Stomach (tissue), 4 donors: ENCODE results near the gene ZGPAT.

Experiments
- EP300 ChIP-seq: sonication (generic); formaldehyde crosslinking; IDR thresholded peaks from one replicate; pipeline ENCODE4 v1.6.1; 2017; ENCODE audit warnings: antibody characterized with exemption
- POLR2A ChIP-seq, 4 donors: fragments of 450-650 bp; IDR thresholded peaks; one replicate each; pipeline ENCODE4 v1.6.1; 2016; ENCODE audit warnings: antibody characterized with exemption in 4 of 4, control low read depth in 2 of 4, mild to moderate bottlenecking in 1 of 4, moderate library complexity in 1 of 4
- POLR2AphosphoS5 ChIP-seq, 3 donors: sonication (generic); formaldehyde crosslinking; IDR thresholded peaks; one replicate each; pipeline ENCODE4 v1.6.1; 2016; ENCODE audit warnings: antibody characterized with exemption in 3 of 3
- TF ChIP-seq, protein P1 (sequence below), 7 experiments: fragments of 450-650 bp in 4 of 7; fragments of 200-600 bp in 3 of 7; sonication (generic) in 3 of 7; IDR thresholded peaks; one replicate each; pipeline ENCODE4 v1.5.1; 2016 to 2019; ENCODE audit warnings: antibody characterized with exemption in 7 of 7, control low read depth in 2 of 7, mild to moderate bottlenecking in 1 of 7

DNA sequence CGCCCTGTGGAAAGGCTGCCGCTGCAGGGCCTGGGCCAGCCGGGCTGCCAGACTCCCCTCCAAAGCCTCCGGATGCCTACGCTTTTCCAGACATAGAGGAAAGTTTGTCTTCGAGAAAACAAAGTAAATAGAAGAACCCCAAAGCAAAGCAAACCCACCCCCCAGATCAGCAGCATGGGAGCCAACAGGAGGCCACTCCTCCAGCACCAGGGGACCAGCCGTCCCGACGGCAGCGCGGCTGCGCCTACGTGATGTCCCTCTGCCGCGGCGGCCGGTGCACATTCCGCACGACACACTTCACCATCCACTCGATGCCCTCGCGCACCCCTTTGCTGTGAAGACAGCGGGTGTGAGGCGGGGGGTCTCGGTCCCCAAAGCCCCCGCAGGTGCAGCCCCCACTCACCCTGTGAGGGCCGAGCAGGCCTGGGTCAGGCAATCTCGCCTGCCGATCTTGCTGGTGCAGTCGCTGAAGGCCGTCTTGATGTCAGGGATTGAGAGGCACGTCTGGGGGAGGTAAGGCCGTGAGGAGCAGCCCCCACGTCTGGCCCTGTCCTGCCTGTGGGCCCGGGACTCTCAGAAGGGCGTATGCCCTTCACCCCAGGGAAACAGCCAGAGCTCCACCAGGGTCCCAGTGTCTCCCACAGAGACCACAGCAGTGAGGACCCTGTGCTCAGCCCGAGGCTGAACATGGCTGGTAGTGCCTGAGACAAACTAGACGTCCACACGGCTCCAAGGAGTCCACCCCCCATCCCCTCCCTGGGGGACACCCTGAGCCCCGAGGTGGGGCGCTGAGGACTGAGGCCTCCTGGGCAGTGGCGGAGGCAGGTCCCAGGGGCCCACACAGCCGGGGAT is 7.4 kb upstream of the ZGPAT start:
- TF ChIP-seq, protein P1, sequence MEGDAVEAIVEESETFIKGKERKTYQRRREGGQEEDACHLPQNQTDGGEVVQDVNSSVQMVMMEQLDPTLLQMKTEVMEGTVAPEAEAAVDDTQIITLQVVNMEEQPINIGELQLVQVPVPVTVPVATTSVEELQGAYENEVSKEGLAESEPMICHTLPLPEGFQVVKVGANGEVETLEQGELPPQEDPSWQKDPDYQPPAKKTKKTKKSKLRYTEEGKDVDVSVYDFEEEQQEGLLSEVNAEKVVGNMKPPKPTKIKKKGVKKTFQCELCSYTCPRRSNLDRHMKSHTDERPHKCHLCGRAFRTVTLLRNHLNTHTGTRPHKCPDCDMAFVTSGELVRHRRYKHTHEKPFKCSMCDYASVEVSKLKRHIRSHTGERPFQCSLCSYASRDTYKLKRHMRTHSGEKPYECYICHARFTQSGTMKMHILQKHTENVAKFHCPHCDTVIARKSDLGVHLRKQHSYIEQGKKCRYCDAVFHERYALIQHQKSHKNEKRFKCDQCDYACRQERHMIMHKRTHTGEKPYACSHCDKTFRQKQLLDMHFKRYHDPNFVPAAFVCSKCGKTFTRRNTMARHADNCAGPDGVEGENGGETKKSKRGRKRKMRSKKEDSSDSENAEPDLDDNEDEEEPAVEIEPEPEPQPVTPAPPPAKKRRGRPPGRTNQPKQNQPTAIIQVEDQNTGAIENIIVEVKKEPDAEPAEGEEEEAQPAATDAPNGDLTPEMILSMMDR (IDR thresholded peaks at IDR 0.05), result no peak
- TF ChIP-seq POLR2AphosphoS5 (IDR thresholded peaks at IDR 0.05) (peak in 1 of 3 donors; percentile 4), POLR2A (IDR thresholded peaks at IDR 0.05) (no peak), EP300 (no peak)
